HG03280 (cell line): ENCODE data around the gene SELENOS.
A peak's percentile ranks its signal among the peaks of the same experiment; 100 is the strongest.

Experiments used
- ATAC-seq: cut with Tn5 transposase; IDR thresholded peaks from one replicate; pipeline ENCODE4 v1.9.1; 2021; ENCODE audit warnings: mild to moderate bottlenecking, moderate library complexity; ENCODE audit not compliant: unreplicated experiment

The SELENOS gene, protein sequence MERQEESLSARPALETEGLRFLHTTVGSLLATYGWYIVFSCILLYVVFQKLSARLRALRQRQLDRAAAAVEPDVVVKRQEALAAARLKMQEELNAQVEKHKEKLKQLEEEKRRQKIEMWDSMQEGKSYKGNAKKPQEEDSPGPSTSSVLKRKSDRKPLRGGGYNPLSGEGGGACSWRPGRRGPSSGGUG

DNA sequence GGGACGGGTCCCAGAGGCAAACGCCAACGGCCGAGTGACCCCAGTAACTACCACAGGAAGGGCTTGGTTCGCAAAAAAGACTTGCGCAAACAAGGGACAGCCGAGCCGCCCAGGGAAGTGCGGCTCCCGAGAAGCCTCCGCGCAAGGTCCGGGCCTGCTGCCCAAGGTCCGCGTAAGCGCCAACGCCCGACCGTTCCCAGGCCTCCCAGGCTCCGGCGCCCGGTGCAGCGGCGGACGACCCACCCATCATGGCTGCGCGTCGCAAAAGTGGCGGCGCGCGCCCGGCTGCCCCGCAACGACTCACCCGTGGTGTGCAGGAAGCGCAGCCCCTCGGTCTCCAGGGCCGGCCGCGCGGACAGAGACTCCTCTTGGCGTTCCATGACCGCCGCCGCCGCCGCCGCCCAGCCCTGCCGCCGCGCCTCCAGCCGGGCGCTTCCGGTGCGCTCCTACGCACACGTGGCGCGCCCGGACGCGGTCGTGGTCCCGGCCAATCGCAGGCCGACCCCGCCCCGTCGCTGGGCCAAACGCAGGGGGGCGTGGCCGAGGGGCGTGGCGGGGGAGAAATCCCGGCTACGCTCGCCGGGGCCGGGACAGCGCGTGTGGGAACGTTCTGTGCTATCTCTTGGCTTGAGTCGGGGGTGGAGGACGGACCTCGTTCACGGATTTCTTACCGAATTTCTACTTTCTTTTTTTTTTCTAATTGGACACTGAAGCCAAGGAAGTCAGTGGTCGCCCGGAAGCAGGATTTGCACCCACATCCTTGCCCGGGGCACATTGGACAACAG lies at the start of gene SELENOS:
SELENOS (minus strand) TSS at position 448 of the 785 bp plus-strand sequence; CDS start at position 380, 68 bp downstream.
- ATAC-seq: peak; percentile 90

DNA sequence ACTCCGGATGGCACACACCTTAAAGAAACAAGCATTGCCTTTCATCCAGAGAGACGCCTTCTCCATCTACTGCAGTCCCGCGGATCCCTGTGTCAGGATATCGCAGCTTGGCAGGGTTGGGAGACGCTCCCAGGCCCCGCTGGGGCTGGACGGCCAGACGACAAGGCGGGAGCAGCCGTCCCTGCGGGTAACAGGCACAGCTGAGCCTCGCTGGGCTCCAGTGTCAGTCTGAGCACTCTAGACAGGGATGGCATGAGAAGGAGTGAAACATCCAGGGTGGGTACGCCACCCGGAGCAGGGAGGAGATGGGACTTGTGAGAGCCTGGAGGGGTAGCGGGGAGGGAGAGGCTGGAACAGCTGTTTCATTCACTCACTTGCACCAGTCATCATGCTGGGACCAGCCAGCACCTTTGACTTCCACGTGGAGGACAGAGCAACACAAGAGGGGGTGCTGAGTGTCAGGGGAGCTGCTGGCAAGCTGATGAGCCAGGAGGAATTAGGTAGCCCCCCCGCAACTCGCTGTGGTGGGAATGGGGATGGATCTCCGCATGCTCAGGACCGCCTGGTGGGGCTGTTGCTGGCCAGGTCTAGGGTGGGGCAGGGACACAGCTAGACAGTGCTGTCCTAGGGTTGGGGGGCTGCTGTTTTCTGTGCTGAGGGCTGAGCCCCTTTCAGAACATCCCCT lies 49.3 kb upstream of the SELENOS start:
- no peak for ATAC-seq

DNA sequence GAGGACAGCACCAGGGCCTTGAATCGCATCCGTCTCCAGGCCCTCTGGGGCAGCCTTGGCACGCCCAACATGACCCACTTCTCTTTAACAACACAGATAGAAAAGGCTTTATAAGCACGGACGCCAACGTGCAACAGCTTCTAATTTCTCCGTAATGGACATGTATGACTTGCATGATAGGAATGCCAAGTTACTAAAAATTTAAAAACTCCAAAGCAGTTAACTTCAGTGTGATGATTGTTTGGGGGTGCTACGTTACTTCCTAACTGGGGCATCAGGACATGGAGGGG lies 48.7 kb upstream of the SELENOS start:
- ATAC-seq: no peak

DNA sequence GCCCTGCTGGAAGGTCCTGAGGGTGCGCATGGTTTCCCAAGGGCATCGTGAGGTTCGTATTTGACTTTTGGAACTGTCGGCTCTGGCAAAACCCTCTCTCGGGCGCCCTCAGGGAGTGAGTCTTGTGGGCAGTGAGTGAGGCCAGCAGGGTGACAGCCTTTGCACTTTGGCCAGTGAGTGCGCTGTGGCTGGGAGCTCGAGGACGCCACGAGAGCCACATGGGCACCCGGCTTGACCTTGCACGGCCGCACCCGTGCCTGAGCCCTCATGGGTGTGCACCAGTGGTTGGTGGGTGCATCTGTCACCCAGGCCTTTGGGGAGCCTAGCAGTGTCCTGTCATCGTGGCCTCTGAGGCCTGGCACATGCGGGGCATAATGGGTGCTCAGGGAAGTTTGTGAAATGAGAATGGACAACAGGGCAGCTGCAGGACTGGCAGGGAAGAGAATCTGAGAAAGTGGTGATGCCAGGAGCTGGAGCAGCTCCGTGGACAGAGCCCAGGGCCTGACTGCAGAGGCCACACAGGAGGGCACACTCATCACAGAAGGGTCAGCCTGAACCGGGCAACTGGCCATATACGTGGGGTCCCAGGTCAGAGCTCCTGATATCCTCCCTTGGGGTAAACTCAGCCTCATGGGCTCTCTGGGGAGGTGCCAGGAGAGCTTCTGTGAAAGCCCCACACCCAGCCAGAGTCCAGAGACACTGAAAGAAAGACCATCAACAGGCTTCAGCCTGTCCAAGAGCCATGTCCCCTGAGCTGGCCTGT lies 48.2 kb upstream of the SELENOS start:
- no peak for ATAC-seq

DNA sequence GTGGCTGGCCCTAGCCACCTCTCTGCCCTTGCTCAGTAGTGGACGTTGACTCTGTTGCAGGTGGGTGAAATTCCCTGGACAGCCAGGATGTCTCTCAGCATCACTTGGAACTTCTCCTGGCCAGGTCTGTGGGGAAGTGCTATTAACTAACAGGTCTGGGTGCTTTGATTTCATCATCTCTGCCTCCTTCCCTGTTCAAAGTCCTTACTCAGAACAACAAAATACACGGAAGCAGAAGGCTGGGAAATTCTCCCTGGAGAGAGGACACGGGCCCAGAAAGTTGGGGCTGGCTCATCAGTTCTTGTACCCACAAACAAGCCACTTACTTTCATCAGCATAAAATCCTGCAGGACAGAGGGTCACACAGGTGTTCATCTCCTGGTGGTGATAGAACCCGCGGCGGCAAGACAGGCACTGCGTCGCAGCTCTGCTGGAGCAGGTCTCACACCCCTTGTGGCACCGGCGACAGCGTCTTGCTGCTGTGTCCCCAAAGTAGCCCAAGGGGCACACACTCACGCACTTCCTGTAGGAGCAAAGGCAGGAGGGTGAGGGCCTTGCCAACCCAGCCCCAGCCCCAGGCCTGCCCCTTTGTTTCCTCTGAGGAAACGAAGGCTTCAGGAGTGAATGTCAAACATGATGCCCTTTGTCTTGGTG lies 47.4 kb upstream of the SELENOS start:
- no peak for ATAC-seq

DNA sequence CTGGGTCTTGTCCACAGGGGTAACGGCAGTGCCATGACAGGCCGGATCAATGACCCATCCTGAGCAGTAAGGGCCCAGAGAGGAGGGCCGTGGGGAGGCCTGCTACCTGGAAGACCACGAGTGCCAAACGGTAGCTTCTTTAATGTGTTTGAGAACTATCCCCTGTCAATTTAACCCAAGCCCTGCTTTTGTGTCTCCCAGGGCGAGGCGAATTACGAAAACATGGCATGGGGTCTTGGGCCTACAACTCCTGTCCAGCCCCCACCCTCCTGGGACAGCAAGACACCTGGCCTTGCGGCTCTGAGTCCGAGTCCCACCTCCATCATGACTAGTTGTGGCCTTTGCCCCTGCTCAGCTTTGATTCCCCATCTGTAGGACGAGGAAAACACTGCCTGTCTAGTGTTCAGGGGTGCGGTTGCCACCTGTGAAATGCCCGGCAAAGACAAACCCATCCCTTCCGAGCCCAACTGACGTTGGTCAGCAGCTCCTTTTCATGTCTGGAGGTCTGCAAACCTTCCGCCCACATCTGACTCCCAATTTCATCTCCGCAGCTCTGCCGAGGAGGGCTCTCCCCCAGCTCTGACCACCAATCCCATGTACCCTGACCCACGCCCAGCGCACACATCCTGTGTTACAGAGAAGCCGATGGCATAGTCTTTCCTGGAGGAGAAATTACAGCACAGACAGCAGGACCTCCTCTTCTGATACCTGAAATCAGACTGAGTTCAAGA lies 46.7 kb upstream of the SELENOS start:
- no peak for ATAC-seq

DNA sequence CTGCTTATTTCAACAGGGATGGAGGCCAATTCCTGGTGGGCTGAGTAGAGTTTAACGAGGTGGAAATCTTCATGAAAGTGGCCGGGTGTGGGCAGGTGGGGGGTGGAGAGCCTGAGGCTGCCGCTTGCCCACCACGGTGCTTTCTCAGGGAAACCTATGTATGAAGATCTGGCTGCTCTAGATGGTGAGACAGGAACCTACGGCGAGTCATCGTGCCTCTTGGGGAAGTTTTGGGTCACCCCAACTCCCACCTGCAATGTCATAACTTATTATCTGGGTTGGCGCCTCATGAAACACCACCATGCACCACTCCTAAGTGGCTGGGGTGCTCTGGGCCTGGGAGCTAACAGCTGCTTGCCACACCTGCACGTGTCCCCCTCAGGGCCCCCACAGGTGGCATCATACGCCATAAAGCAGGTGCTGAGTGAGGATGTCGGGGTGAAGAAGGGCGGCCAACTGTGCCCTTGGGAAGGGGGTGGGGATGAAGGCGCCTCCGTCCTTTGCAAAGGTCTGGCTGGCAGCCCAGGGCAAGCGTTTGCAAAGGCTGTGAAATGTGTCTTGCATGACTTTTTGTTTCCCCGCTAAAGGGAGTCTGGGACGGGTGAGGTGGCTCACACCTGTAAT lies 45.7 kb upstream of the SELENOS start:
- no peak for ATAC-seq

DNA sequence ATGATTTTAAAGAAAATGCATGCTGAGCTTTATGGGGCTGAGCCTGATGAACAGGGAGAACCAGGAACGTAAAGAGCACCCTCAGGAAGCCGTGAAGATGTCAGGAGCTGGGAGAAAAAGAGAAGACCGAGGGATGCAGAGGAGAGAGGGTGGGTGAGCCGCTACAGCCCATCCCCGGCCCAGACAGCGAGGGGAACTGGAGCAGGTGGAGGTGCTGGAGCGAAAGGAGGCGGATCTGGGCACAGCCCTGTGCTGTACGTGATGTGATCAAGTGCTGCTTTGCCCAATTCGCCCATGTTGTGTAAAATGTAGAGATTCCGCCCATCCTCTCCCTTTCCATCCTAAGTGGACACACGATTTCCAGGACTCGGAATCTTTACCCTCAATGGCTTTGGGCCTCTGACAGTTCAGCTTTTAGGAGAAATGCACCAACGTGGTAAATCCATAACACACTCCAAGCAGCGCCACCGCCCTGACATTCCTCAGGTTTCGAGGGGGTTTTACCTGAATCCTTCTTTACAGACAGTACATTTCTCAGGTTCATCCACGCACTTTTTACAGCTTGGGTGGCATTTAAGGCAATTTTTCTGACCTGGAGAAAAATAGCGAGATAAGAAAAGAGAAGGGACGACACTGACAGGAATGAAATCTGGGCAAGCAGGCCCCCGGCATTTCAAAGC lies 44.9 kb upstream of the SELENOS start:
- no peak for ATAC-seq

DNA sequence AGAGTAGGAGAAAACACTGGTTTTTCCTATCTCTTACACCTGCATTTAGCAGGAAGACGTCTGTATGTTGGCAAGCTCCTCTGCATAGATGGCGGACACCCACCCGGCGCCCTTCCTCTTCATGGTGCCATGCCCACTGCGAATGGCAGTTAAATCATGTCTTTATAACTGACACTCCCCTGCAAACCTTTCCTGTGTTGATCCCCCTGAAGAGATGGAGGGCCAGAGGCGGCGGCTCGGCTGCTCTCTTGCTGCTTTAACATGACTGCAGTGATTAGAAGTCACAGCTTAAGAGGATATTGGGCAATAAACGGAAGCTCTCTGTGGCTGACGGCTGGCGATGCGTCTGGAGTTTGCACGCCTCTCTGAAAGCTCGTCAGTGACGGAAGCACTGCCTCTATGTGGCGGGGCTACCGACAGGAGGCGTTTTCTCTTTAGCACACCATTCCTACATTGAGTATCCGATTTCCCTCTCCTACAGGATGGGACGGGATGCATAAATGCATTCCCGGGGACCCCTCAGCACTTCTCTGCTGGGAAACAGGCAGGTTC lies 43.3 kb upstream of the SELENOS start:
- peak; percentile 78 for ATAC-seq

DNA sequence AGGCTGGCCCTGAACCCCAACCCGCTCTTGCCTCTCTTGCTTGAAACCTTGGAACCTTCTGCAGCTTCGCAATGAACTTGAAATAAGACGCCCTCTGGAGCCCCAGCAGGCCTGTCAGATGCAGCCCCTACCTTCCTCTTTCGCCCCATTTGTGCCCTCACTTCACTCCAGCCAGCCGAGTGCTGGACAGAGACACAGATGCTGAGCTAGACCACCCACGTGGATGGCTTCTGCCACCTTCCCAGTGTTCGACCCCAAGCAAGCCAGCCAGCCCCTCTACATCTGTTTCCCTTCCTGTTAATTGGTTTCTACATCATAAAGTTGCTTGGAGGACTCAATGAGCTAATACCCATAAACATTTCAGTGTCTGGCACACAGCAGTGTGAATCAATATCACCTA lies 41.6 kb upstream of the SELENOS start:
- no peak for ATAC-seq

DNA sequence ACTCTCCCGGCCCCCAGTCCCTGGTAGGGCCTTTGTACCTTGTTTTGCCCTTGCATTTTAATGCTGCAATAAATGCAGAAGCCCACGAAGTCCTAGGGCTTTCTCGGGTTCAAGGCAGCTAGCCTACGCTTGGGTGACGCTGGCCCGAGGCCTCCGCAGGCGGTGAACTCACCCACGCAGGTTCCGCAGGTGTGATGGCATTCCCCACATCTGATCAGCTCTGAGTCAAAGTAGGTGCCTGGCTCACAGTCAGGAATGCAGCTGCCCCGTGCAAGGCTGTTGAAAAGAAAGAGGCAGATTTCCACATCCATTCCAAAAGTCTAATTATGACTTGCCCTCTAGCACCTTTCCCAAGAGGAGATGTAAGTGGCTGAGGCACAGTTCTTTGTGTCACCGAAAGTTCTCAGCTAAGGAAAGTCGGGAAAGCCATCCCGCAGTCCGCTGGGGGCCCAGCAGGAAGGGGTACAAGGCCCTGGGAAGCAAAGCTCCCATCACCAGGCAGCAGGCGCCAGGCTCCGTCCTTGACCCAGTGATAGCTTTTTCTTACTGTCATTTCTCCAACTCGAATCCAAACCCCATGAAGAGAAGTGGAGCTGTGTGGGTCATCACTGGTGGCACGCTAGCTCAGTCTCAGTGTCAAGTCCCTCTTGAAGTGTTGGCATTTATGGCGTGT lies 41.0 kb upstream of the SELENOS start:
- no peak for ATAC-seq

DNA sequence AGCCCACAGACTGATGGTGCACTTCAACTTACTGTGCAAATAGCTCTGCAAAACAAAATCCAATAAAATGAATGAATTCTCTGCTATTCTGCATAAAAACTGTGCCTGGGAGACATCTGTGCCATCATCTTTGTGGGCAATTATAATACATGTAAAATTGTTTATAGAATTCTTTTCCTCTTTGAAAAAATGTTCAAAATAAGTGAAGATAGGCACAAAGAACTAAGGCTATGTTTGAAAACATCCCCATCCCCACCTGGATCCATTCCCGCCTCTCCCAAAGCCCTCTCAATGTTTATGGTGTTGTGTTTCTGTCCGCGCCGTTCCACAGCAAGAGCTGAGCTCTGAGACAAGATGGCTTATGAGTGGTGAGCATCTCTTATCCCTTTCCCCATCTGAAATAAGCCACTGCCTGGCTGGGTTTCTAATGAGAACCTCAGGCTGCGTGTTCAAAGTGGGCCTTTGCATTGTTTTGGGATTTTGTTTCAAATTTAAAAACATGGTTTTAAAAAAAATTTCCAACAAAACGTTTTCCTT lies 40.1 kb upstream of the SELENOS start:
- no peak for ATAC-seq

DNA sequence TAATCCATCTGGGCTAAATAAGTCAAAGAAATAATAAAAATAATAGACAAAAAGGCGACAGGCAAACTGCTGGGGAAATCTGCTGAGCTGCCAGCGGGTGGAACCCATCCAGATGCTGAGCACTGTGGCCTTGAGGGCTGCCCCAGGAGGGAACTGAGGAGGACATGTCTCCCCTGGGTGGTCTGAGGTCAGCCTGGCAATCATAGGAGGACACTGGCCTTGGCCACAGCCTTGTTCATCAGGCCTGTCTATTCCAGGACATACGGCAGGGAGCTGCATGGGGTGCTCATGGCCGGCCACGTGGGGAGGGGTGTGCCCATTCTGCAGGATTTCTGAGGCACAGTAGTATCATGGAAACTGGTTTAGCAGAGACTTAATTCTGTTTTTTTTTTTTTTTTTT lies 39.2 kb upstream of the SELENOS start:
- ATAC-seq: no peak

DNA sequence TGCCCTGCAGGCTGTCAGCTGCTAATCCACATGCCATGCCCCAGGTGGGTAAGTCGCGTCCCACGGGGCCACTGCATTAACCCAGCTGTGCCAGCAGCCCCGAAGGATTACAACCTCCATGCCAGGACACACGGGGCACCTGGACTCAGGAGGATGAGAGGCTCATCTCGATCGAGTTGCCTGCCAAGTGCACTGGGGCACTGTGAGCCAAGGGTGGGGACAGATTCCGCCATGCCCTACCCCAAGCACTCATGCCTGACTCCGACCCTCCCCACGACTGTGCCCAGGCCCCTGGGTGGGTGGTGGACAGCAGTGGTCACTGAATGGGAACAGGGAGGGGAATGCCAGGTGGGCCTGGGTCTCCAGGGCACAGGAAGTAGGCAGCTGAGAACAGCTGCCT lies 38.5 kb upstream of the SELENOS start:
- no peak for ATAC-seq

DNA sequence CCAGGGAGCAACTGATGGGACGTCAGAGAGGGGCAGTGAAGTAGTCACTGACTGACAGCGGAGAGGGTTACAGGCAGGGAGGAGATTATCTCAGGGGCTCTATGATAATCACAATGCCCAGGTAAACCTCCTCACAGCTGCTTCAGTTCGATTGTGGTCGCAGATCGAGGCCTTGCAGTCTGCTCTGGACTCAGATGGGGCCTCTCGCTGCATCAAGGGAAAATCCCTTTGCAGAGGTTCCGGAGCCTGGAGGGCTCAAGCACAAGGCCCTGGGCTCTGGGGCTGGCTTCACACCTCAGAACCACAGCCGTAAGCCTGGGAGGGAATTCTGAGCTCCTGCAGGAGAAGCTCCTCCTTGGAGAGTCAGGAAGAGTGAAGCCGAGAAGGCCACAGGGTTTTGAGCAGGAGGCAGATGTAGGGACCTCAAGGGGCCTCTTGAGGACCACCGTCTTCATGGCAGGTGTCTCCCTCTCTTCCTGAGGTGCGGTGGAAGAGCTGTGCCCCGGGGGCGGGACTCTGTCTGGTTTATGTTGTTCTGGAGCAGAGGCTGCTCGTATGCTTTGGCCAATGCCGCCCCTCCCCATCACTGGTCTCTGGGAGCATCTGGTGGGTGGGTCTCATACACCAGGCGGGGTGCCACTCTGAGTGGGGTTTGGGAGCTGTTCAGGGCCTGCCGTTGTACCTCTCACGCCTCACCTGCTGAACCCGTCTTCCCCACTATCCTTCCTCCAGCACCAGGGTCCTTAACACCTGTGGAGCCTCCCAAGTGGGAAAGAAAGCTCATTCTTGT lies 37.2 kb upstream of the SELENOS start:
- no peak for ATAC-seq

DNA sequence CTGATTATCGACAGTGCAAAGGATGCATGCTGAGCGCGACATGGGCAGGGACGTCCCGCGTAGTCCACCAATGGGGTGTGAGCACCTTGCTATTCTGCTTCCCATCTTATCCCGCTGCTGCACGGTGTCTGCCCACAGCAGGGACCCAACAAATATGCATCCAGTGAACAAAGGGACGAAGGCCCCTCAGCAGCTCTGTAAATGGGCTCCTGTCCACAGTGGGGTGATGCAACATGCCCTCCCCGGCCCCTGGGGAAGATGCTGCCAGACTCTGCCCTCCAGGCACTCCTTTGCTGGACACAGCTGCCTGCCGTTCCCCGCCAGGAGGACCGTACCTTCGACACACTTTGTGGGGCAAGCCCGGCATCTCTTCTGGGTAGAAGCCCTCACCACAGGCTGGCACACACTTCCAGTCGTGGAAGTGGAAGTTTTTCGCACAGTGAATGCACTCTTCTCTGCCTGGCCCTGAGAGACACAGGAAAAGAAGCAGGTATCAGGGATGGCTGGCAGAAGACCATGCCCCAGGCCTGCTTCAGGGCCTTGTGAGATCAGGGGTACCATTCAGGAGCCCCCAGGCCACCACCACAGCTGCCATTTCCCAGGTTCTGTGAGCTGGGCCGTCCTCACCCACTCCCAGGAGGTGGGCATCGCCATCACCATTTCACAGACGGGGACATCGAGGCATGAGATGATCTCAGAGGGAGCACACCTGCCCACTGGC lies 35.9 kb upstream of the SELENOS start:
- ATAC-seq: no peak

DNA sequence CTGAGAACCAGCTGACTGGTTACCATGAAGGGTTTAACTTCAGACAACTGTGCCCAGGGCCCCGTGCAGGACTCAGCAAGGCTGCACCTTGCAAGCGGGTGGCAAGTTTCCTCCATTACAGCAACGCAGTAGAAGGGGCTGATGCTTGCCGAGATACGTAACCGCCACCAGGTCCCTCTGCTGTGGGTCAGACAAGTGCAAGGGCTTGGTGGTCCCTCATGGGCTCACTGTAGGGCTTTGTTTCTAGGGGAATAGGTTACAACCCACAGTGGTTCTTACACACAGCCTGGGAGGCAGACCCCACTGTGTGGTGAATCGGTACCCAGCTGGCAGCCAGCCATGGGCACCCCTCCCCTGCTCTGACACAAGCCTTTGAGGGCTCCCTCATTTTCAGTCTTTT lies 33.2 kb upstream of the SELENOS start:
- no peak for ATAC-seq
